ENCODE measurements around the gene CASP9.

GRCh38 chr1:15448877-15449462 is 75.0 kb downstream of the CASP9 start:
- TF ChIP-seq CTCF (IDR thresholded peaks at IDR 0.05) (no peak), POLR2A (IDR thresholded peaks at IDR 0.05) (no peak)

Measured in lower leg skin (tissue), 3 donors.